Gastroesophageal sphincter (tissue), 3 donors: ENCODE results near the gene GPATCH1.

Source experiments
- EP300 ChIP-seq: sonication (generic); formaldehyde crosslinking; IDR thresholded peaks from one replicate; pipeline ENCODE4 v1.6.1; 2017; ENCODE audit warnings: antibody characterized with exemption, mild to moderate bottlenecking
- POLR2A ChIP-seq, 2 donors: fragments of 450-650 bp; IDR thresholded peaks; one replicate each; pipeline ENCODE4 v1.6.1; 2017; ENCODE audit warnings: antibody characterized with exemption in 2 of 2, mild to moderate bottlenecking in 2 of 2, moderate library complexity in 1 of 2
- POLR2AphosphoS5 ChIP-seq: sonication (generic); formaldehyde crosslinking; IDR thresholded peaks from one replicate; pipeline ENCODE4 v1.6.1; 2017; ENCODE audit warnings: antibody characterized with exemption
- TF ChIP-seq, protein P1 (sequence below), 4 experiments: fragments of 200-600 bp in 2 of 4; fragments of 450-650 bp in 2 of 4; sonication (generic) in 1 of 4; IDR thresholded peaks; one replicate each; pipeline ENCODE4 v1.5.1; 2017 to 2019; ENCODE audit warnings: antibody characterized with exemption in 4 of 4, mild to moderate bottlenecking in 2 of 4, moderate library complexity in 2 of 4

GRCh38 chr19:33156334-33156733, 75.4 kb downstream of the GPATCH1 start:
- TF ChIP-seq, protein P1, sequence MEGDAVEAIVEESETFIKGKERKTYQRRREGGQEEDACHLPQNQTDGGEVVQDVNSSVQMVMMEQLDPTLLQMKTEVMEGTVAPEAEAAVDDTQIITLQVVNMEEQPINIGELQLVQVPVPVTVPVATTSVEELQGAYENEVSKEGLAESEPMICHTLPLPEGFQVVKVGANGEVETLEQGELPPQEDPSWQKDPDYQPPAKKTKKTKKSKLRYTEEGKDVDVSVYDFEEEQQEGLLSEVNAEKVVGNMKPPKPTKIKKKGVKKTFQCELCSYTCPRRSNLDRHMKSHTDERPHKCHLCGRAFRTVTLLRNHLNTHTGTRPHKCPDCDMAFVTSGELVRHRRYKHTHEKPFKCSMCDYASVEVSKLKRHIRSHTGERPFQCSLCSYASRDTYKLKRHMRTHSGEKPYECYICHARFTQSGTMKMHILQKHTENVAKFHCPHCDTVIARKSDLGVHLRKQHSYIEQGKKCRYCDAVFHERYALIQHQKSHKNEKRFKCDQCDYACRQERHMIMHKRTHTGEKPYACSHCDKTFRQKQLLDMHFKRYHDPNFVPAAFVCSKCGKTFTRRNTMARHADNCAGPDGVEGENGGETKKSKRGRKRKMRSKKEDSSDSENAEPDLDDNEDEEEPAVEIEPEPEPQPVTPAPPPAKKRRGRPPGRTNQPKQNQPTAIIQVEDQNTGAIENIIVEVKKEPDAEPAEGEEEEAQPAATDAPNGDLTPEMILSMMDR (IDR thresholded peaks at IDR 0.05), result no peak
- TF ChIP-seq POLR2AphosphoS5 (no peak), POLR2A (IDR thresholded peaks at IDR 0.05) (no peak), EP300 (no peak)
